ENCODE results near the gene LOXL4.

- TF ChIP-seq CTCF (IDR thresholded peaks at IDR 0.05) (no peak), POLR2A (IDR thresholded peaks at IDR 0.05) (no peak)
These were observed 65.6 kb downstream of the LOXL4 start for GRCh38 chr10:98202378-98202777.
